OCI-LY7 (cell line): ENCODE results near the gene LRRC18. TPM values are rescaled to one million over a fixed set of nuclear protein-coding genes. Genes with fewer than 3 reads are reported as not detected.

Source experiments
- BruUV-seq: library from RNA; stranded (reverse); fragments of 400-500 nt; replicated peaks from 2 replicates; lab custom pipeline; 2021; lab: Mats Ljungman, UMichigan
- CTCF ChIA-PET: fragments of 300-600 bp; sonication (Branson Sonifier 250); formaldehyde crosslinking; loops from one replicate; lab custom pipeline; 2022; ENCODE audit warnings: antibody characterized with exemption; ENCODE audit not compliant: unreplicated experiment; lab: Charles Lee
- POLR2A ChIA-PET: fragments of 300-600 bp; sonication (Branson Sonifier 250); formaldehyde crosslinking; loops from one replicate; lab custom pipeline; 2022; ENCODE audit warnings: antibody characterized with exemption; lab: Charles Lee
- DNase-seq: peaks from one replicate; pipeline ENCODE4 v3.0.0-alpha.2; 2015; ENCODE audit warnings: low spot score
- H2AFZ ChIP-seq: fragments of 200-600 bp; sonication (generic), shearing (Covaris generic); 2 replicates; pipeline ENCODE4 v1.6.1; 2014; ENCODE audit warnings: mild to moderate bottlenecking, antibody characterized with exemption, low read length, moderate library complexity
- H3K27ac ChIP-seq: fragments of 200-600 bp; sonication (generic); 2 replicates; pipeline ENCODE4 v1.5.1; 2014; ENCODE audit warnings: mixed run types, low read depth, mild to moderate bottlenecking, moderate library complexity, low read length, inconsistent platforms; ENCODE audit not compliant: poor library complexity, severe bottlenecking
- H3K36me3 ChIP-seq: fragments of 200-600 bp; sonication (generic); 2 replicates; pipeline ENCODE4 v1.6.1; 2014; ENCODE audit warnings: mild to moderate bottlenecking, antibody characterized with exemption, low read length, moderate library complexity, mixed read lengths; ENCODE audit not compliant: insufficient read depth
- H3K4me1 ChIP-seq: fragments of 200-600 bp; sonication (generic); 2 replicates; pipeline ENCODE4 v1.5.1; 2014; ENCODE audit warnings: mild to moderate bottlenecking, low read length; ENCODE audit not compliant: insufficient read depth, poor library complexity, severe bottlenecking
- H3K4me2 ChIP-seq: fragments of 200-600 bp; sonication (generic); 2 replicates; pipeline ENCODE4 v1.6.1; 2014; ENCODE audit warnings: mild to moderate bottlenecking, low read length
- H3K4me3 ChIP-seq: fragments of 200-600 bp; sonication (generic); 2 replicates; pipeline ENCODE4 v1.5.1; 2014; ENCODE audit warnings: mild to moderate bottlenecking, low read depth, low read length; ENCODE audit not compliant: poor library complexity, severe bottlenecking
- H3K79me2 ChIP-seq: fragments of 200-600 bp; sonication (generic); 2 replicates; pipeline ENCODE4 v1.6.1; 2016; ENCODE audit warnings: low read depth, mild to moderate bottlenecking, low read length, moderate library complexity, mixed read lengths; ENCODE audit not compliant: insufficient read depth
- H3K9me2 ChIP-seq: fragments of 200-600 bp; sonication (generic); 2 replicates; pipeline ENCODE4 v1.6.1; 2016; ENCODE audit warnings: mild to moderate bottlenecking, low read length, mixed read lengths; ENCODE audit not compliant: insufficient read depth
- H3K9me3 ChIP-seq: fragments of 200-600 bp; sonication (generic); 2 replicates; pipeline ENCODE4 v1.6.1; 2014; ENCODE audit warnings: mild to moderate bottlenecking, mixed run types, low read length, mixed read lengths
- H4K20me1 ChIP-seq: fragments of 200-600 bp; sonication (generic); 2 replicates; pipeline ENCODE4 v1.6.1; 2014; ENCODE audit warnings: mild to moderate bottlenecking, antibody characterized with exemption, low read length, moderate library complexity, mixed read lengths; ENCODE audit not compliant: insufficient read depth
- EZH2phosphoT487 ChIP-seq: fragments of 200-600 bp; sonication (generic); IDR thresholded peaks from 2 replicates; pipeline ENCODE4 v1.6.1; 2018; ENCODE audit warnings: low read depth, borderline replicate concordance, mild to moderate bottlenecking, mixed run types, antibody characterized with exemption, low read length, moderate library complexity, mixed read lengths
- intact Hi-C: fragments of 100-400 bp; cut with micrococcal nuclease; formaldehyde crosslinking; loops from one replicate; pipeline ENCODE4 v1.10.0; 2022; ENCODE audit not compliant: unreplicated experiment
- total RNA-seq, 2 experiments: library from RNA; depleted of rRNA in 1 of 2; stranded (reverse); fragments of >200 nt in 1 of 2; shearing (Covaris generic) in 1 of 2; gene quantifications; 2 replicates each; pipeline ENCODE4 v1.2.3, GENCODE V29; 2014 to 2022
- TF ChIP-seq, protein P1 (sequence below): fragments of 200-600 bp; sonication (generic); conservative IDR thresholded peaks from 2 replicates; pipeline ENCODE4 v1.5.1; 2014; ENCODE audit warnings: mild to moderate bottlenecking, antibody characterized with exemption, low read length, moderate library complexity, mixed read lengths

The LRRC18 gene
- total RNA-seq, 2 experiments from 2014 or later: not detected

DNA sequence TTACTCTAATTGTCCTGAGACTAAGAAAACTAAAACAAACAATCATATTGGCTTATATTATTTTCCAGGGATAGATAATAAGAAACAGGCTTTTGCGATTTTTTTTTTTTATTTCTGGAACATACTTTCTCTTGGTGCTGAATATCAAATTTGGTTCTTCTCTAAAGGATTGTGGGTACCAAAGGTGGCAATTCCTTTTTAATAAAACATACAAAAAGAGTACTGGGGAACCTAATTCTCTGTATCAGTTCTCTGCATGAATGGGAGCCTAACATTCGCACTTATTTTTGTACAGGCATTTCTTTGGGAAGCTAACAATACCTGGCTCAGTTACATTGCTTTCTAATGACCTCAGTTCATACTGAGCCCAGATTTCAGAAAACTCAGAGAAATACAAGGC is 32.8 kb downstream of the LRRC18 start:
- no peaks in the 10 kb centered on the region for H3K9me3 ChIP-seq
- H3K9me2 ChIP-seq: no peaks in the 10 kb centered on the region
- no peak overlapping the region for H3K4me3 ChIP-seq
- H3K79me2 ChIP-seq: no peaks in the 10 kb centered on the region
- CTCF ChIA-PET: no interaction called here
- no peak for DNase-seq
- H3K4me2 ChIP-seq: no peak overlapping the region
- TF ChIP-seq EZH2phosphoT487: no peak
- TF ChIP-seq, protein P1, sequence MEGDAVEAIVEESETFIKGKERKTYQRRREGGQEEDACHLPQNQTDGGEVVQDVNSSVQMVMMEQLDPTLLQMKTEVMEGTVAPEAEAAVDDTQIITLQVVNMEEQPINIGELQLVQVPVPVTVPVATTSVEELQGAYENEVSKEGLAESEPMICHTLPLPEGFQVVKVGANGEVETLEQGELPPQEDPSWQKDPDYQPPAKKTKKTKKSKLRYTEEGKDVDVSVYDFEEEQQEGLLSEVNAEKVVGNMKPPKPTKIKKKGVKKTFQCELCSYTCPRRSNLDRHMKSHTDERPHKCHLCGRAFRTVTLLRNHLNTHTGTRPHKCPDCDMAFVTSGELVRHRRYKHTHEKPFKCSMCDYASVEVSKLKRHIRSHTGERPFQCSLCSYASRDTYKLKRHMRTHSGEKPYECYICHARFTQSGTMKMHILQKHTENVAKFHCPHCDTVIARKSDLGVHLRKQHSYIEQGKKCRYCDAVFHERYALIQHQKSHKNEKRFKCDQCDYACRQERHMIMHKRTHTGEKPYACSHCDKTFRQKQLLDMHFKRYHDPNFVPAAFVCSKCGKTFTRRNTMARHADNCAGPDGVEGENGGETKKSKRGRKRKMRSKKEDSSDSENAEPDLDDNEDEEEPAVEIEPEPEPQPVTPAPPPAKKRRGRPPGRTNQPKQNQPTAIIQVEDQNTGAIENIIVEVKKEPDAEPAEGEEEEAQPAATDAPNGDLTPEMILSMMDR: no peak
- POLR2A ChIA-PET: no interaction called here
- no peaks in the 10 kb centered on the region for H4K20me1 ChIP-seq
- no TSS peak for BruUV-seq
- H3K27ac ChIP-seq: no peak overlapping the region
- H2AFZ ChIP-seq: no peak overlapping the region
- no peaks in the 10 kb centered on the region for H3K4me1 ChIP-seq
- H3K36me3 ChIP-seq: peaks cover 53% of the 10 kb centered on the region
- intact Hi-C loops: no loop called here

DNA sequence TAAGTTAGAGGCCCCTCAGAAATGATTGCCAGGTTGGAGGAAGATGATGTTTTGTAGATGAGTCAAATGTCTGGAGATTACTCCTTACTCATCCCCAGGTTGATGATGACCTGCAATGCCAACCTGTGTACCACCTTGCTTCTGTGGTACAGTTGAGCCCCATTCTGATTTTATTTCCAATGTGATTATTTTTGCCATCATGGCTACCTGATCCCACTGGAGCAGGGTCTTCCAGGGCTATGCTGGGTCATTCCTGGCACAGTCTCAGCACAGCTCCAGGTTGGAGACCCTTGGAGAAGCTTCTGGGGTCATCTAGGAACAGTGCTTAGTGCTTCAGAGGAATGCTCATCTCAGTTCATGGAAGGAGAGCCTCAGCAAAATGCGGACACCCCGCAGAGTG is 34.3 kb downstream of the LRRC18 start:
- no peaks in the 10 kb centered on the region for H3K9me2 ChIP-seq
- no TSS peak for BruUV-seq
- no peaks in the 10 kb centered on the region for H3K4me1 ChIP-seq
- no peaks in the 10 kb centered on the region for H4K20me1 ChIP-seq
- intact Hi-C loops: no loop called here
- H3K9me3 ChIP-seq: no peaks in the 10 kb centered on the region
- TF ChIP-seq, protein P1: no peak
- no peak overlapping the region for H3K4me2 ChIP-seq
- ChIA-PET CTCF (no interaction called here), POLR2A (interaction anchor here (1.0 to 1.3 kb wide), 3 partner anchors 12 to 53 kb away, joined by 3 to 7 read pairs (median 3); no protein-coding TSS in a partner anchor)
- no peak overlapping the region for H3K27ac ChIP-seq
- no peaks in the 10 kb centered on the region for H3K79me2 ChIP-seq
- no peak for DNase-seq
- no peak overlapping the region for H3K4me3 ChIP-seq
- no peak overlapping the region for H2AFZ ChIP-seq
- peaks cover 66% of the 10 kb centered on the region for H3K36me3 ChIP-seq

DNA sequence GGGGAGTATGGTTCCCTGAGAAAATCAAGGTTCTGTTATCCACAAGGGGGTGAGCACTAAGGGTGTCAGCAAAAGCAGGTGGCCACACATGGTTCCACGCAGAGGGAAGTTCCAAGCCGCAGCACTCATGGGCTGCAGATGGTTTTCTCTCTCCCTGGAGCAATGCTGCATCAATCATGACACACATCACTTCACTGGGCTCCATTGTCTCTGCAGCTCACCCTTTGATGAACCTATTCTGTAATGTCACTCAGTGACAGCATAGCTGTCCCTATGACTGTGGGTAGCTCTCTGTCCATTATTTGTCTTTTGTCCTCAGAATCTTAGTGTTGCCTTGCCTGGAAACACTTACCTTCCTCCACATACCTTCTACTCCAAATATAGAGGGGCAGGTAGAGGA is 34.8 kb downstream of the LRRC18 start:
- Histone ChIP-seq H3K27ac (no peak overlapping the region), H3K4me2 (no peak overlapping the region), H2AFZ (no peak overlapping the region), H3K4me3 (no peak overlapping the region), H3K79me2 (no peaks in the 10 kb centered on the region), H3K4me1 (no peaks in the 10 kb centered on the region), H3K9me2 (no peaks in the 10 kb centered on the region), H3K9me3 (no peaks in the 10 kb centered on the region), H4K20me1 (no peaks in the 10 kb centered on the region), H3K36me3 (peaks cover 68% of the 10 kb centered on the region)
- no peak for DNase-seq
- CTCF ChIA-PET: no interaction called here
- no peak for TF ChIP-seq EZH2phosphoT487
- TF ChIP-seq, protein P1: no peak
- intact Hi-C loops: no loop called here
- BruUV-seq: no TSS peak
- POLR2A ChIA-PET: interaction anchor here (1.0 to 1.3 kb wide), 3 partner anchors 12 to 54 kb away, joined by 3 to 7 read pairs (median 3); no protein-coding TSS in a partner anchor
